Coronary artery (tissue), 2 donors: ENCODE results near the gene TMPRSS6.

ENCODE experiments used
- DNase-seq: peaks from one replicate; pipeline ENCODE4 v3.0.0-alpha.2; 2017; ENCODE audit warnings: low spot score
- H3K27ac ChIP-seq, 2 donors: fragments of 200-600 bp; sonication (generic); one replicate each; pipeline ENCODE4 v1.5.1; 2016 to 2019
- H3K4me3 ChIP-seq: fragments of 200-600 bp; sonication (generic); 2 replicates; pipeline ENCODE4 v1.5.1; 2016; ENCODE audit warnings: mild to moderate bottlenecking, moderate library complexity
- CTCF ChIP-seq: fragments of 200-600 bp; sonication (generic); IDR thresholded peaks from one replicate; pipeline ENCODE4 v1.5.1; 2019; ENCODE audit warnings: antibody characterized with exemption

The TMPRSS6 gene

DNA sequence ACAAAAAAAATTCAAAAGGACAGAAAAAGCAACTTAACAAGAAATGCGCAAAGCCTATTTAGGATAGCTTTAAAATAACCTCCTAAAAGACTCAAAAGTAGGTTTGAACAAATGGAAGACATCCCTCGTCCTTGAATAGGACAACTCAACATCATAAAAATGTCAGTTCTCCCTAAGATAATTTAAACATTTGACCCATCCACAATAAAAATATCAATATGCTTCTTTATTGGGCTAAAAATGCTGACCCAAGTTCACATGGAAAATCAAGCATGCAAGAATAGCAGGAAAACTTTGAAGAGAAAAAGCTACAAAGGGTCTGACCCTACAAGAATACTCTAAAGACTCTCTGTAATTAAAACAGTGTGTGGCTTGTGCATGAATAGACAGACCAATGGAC lies 70.0 kb downstream of the TMPRSS6 start:
- TF ChIP-seq CTCF: no peak
- no peak for DNase-seq
- H3K27ac ChIP-seq: no peak overlapping the region
- H3K4me3 ChIP-seq: no peak overlapping the region

DNA sequence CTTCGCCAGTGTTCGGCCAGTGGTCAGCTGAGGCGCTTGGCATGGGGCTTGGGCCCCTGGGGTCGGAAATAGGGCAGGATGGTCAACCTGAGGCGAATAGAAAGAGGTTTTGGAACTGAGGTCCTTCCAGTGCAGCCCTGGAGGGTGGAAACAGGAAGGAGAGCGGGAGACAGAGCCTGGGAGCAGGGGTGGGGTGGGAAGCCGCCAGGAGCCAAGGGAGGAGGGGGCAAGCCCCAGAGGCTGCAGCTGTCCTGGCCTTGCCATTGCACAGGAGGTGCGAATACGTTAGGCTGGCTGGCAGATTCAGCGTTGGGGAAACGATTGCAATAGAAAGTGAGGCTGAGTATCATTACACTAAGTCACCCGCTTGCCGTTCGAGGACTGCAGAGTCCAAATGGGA lies 71.8 kb downstream of the TMPRSS6 start:
- H3K4me3 ChIP-seq: no peak overlapping the region
- TF ChIP-seq CTCF: no peak
- no peak for DNase-seq
- H3K27ac ChIP-seq: no peak overlapping the region

- TF ChIP-seq CTCF: no peak
- Histone ChIP-seq H3K4me3 (no peak overlapping the region), H3K27ac (no peak overlapping the region)
- DNase-seq: no peak
Observed at GRCh38 chr22:37036655-37037377, 72.7 kb downstream of the TMPRSS6 start.

DNA sequence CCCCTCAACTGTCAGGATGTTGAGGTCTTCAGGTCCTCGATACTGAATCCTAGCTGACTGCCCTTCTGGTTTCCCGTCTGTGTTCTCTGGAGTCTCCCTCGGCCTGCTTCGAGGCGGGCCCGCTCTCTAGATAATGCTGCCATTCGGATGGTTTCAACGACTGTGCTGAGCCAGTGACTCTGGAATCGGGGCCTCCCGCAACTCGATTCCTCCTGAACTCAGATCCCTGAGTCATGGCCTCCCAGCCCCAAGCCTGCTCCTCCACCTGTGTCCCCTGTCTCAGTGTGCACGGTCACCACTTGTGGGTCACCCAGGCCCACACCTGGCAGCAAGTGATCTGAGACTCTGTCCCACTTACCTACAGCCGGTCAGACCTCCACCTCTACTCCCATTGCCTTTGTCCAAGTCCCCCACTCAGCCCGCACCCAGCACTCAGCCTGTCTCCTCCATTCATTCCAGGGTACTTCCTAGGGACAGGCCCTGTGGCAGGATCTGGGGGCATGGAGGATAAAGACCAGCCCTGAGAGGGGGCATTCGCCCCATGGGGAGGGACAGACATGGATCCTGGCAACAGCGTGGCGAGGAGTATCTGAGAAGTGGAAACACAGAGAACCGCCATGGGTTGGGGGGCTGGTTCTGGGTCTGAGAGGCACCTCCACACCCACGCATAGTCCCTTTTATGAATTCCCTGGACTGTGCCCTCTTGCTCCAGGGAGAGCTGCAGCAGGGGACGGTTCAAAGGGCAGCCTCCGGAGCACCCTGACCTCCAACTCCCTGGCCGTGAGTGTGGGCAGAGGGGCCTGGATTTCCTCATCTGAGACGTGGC lies 75.7 kb downstream of the TMPRSS6 start:
- no peak for DNase-seq
- no peak for TF ChIP-seq CTCF
- Histone ChIP-seq H3K27ac (no peak overlapping the region), H3K4me3 (no peak overlapping the region)

DNA sequence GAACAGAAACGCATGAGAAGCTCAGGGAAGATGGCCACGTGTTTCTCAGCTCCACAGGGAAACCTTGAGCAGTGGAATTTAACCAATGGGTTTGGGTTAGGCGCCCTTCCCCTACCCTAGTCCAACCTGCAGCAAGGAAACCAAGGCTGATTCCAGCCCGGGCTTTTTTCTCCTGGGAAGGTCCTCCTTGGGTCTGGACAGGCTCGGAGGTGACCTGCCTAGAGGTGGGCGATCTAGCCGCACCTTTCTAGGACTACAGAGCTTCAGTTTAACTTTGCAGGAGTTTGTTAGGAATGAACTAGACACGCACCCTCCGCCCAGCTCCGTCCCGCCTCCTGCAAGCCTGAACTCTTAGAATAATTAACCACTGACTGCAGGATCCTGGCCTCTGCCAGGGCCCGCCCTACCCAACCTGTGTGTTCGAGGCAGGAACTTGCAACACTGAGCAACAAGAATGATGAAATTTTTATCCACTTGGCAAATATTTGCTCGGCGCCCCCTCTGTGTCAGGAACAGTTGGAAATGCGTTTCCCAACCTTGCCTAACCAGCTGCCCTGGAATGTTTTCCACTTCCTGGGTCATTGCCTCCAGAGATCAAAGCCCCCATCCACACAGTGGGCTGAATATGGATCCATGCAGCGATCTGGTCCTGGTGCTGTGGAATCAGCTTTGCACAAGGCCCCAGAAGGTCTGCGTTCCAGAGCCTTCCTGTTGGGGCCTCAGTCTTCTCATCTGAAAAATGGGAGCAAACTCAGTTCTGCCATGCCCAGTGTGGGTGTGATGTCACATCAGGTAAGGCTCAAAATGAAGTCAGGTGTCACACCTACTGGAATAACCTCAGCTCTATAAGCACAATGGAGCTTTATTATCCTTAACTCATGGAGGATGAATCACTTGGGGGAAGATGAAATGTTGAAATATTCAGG lies 76.7 kb downstream of the TMPRSS6 start:
- Histone ChIP-seq H3K4me3 (no peak overlapping the region), H3K27ac (no peak overlapping the region)
- no peak for TF ChIP-seq CTCF
- DNase-seq: peak; percentile 70

- Histone ChIP-seq H3K4me3 (no peak overlapping the region), H3K27ac (no peak overlapping the region)
- TF ChIP-seq CTCF: no peak
- no peak for DNase-seq
Observed at GRCh38 chr22:37032134-37032534, 77.4 kb downstream of the TMPRSS6 start.
